ENCODE measurements around the gene PTGER1.

DNA sequence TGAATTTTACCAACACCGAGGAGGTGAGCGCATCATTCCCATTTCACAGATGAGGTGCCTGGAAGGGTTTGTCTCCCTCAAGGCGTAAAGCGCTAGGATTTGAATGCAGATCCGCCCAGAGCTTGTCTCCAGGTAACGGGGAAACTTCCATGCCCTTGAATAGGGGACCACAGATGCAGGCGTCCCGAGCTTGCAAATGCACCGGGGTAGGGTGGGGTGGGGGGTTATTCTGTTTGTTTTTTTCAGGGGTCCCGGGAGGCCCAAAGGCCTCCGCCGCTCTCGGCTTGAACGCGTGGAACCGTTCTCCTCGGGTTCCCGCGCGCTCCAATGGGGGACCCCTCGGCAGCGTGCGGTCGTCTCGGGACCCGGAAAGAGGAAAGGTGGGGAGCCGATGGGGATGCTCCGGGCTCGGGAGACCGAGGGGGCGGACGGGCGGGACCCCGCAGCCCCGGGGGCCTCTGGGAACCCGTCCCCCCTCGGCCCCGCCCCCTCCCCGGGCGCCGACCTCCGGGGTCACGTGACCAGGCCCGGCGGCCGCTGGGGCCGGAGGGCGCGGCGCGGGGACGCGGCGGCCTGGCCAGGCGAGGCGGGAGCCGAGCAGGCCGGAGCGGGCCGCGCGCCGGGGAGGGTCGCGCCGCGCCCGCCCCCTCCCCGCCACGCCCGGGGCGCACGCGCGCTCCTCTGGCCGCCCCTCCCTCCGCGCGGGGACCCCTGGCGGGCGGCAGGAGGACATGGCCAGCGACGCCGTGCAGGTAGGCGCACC is 42.2 kb downstream of the PTGER1 start, which contains the start of gene PKN1:
- peak; percentile 18 for TF ChIP-seq POLR2A (IDR thresholded peaks at IDR 0.05; ENCODE audit: low read depth, low read length)
- TF ChIP-seq EZH2 (IDR thresholded peaks at IDR 0.05; ENCODE audit: borderline replicate concordance, low read depth, low read length, severe bottlenecking): no peak
- no peak for TF ChIP-seq FOS (IDR thresholded peaks at IDR 0.05; ENCODE audit: borderline replicate concordance, insufficient read depth, low read length)
- TF ChIP-seq, protein P1, sequence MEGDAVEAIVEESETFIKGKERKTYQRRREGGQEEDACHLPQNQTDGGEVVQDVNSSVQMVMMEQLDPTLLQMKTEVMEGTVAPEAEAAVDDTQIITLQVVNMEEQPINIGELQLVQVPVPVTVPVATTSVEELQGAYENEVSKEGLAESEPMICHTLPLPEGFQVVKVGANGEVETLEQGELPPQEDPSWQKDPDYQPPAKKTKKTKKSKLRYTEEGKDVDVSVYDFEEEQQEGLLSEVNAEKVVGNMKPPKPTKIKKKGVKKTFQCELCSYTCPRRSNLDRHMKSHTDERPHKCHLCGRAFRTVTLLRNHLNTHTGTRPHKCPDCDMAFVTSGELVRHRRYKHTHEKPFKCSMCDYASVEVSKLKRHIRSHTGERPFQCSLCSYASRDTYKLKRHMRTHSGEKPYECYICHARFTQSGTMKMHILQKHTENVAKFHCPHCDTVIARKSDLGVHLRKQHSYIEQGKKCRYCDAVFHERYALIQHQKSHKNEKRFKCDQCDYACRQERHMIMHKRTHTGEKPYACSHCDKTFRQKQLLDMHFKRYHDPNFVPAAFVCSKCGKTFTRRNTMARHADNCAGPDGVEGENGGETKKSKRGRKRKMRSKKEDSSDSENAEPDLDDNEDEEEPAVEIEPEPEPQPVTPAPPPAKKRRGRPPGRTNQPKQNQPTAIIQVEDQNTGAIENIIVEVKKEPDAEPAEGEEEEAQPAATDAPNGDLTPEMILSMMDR (IDR thresholded peaks at IDR 0.05; ENCODE audit: extremely low read depth in 1 of 2, insufficient read depth in 1 of 2, low read depth in 1 of 2, low read length in 2 of 2): no peak
- TF ChIP-seq, protein P2, sequence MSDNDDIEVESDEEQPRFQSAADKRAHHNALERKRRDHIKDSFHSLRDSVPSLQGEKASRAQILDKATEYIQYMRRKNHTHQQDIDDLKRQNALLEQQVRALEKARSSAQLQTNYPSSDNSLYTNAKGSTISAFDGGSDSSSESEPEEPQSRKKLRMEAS (IDR thresholded peaks at IDR 0.05; ENCODE audit: insufficient read depth, insufficient read length): no peak
- TF ChIP-seq MYC (IDR thresholded peaks at IDR 0.05; ENCODE audit: low read depth, low read length): no peak
- TF ChIP-seq POLR2AphosphoS5 (IDR thresholded peaks at IDR 0.05; ENCODE audit: insufficient read depth, low read depth, low read length): no peak
